HK-2 (cell line): Measurements from ENCODE around the gene ZNF512B.
A peak's percentile ranks its signal among the peaks of the same experiment; 100 is the strongest.
"Not testable (repeated sequence)": the region's sequence is repeated elsewhere in the genome, so short reads cannot be mapped to it uniquely, and the experiment has no call there.

ENCODE experiments used
- DNase-seq: peaks from one replicate; pipeline ENCODE4 v3.0.0-alpha.2; 2018; ENCODE audit not compliant: unreplicated experiment

ZNF512B gene

DNA sequence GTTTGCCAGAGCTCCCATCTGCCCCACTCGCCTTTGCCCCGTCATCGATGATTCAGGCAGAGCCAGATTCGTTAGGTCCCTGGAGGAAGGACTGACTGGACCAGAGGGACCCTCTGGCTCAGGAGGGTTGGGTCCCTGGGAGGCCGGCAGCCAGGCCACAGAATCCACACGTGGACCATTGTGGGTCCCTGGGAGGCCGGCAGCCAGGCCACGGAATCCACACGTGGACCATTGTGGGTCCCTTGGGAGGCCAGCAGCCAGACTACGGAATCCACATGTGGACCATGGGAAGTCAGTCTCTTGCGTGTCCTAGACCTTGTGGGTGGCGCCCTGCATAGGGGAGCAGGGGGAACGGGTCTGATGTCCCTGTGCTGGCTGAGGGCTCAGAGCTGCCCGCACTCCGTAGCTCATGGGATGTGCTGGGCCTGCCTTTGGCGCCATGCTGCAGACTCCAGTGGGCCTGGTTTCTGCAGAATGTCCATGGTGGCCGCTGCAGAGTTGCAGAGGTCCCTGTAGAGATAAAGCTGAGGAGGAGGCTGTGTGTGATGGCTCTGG lies 37.0 kb downstream of the ZNF512B start:
- DNase-seq, result no peak

DNA sequence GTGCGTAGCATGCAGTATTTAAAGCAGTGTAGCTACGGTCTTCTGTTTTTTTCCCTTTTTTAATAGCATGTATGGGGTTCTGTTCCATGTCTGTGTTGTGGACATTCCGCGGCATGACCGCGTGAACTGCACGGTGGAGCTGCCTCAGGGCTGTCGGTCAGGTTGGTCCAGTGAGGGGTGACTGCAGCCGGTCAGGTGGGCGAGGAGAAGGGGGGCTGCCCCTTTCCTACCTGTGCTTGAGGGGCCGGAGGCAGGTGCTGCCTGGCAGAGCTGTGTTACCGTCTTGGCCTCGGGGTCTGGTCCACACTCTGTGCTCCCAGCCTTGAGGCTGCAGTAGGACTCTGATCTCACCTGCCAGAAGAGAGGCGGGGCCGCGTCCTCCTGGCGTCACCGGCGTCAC lies 38.0 kb downstream of the ZNF512B start:
- DNase-seq, result no peak

DNA sequence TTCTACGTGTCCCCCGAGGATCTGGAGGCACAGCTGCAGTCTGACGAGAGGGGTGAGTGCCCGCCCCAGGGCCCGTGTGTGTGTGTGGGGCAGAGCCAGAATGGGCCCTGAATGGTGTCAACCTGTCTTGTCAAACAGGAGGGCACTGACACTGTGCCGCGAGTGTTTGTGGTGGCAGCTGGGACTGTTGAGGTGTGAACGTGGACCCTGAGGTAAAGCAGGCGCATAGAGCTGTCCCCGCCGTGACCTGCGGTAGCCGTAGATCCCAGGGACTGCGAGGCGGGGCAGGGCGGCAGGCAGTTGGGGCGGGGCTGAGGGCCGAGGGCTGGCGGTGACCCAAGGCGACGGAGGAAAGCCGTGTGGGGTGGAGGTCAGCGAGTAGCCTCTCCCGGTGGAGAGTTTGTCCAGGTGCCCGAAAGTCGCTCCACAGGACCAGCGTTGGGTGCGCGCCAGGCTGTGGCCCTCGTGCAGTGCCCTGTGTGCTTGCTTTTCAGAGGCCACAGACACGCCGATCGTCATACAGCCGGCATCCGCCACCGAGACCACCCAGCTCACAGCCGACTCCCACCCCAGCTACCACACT lies 38.7 kb downstream of the ZNF512B start:
- DNase-seq, result no peak

DNA sequence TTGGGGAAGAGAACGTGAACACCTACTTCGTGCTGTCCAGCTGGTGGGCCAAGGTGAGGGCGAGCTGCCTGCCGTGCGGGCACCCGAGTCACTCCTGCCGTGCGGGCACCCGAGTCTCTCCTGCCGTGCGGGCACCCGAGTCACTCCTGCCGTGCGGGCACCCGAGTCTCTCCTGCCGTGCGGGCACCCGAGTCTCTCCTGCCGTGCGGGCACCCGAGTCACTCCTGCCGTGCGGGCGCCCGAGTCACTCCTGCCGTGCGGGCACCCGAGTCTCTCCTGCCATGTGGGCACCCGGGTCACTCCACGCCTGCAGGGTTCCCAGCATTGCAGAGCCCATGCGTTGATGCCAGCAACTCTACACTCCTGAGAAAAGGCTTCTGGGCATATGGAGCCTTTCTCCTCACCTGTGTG lies 40.3 kb downstream of the ZNF512B start:
- DNase-seq, result not testable (repeated sequence)

DNA sequence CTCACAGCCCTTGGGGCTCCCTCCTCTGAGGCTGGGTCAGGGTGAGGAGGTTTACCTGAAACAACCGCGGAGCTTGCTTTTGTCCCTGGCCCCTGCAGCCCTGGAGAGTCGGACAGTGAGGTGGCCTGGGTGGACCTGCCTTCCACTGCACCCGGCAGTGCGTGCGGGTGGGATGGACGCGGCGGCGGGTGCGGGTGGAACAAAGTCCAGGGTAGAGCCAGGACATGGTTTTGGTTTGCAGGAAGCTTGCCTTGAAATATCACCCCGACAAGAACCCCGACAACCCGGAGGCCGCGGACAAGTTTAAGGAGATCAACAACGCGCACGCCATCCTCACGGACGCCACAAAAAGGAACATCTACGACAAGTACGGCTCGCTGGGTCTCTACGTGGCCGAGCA lies 40.7 kb downstream of the ZNF512B start:
- DNase-seq, result no peak

DNA sequence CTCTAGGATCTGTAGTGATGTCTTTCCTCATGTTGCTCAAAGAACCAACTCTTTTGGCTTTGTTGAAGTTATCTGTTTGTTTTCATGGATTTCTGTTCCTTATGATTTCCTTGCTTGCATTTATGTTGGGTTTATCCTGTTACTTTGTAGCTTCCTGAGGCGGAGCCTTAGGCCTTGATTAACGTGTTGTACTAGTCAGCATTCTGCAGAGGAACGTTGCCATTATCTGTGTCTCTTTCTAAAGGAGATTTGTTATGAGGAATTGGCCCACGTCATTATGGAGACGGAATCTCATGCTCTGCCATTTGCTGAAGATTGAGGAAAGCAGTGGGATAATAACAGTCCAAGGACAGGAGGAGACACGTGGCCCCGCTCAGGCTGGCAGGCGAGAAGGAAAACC lies 43.4 kb downstream of the ZNF512B start:
- DNase-seq, result no peak

DNA sequence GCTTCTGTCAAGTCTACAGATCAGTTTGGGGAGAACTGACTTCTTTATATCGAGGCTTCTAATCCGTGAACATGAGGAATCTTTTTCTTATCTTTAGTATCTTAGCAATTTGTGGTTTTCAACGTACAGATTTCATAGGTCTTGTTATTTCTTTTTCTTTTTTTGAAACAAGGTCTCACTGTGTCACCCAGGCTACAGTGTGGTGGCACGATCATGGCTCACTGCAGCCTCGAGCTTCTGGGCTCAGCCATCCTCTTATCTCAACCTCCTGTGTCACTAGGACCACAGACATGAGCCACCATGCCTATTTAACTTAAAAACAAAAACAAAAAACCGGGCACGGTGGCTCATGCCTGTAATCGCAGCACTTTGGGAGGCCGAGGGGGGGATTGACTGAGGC lies 45.5 kb downstream of the ZNF512B start:
- DNase-seq, result no peak

DNA sequence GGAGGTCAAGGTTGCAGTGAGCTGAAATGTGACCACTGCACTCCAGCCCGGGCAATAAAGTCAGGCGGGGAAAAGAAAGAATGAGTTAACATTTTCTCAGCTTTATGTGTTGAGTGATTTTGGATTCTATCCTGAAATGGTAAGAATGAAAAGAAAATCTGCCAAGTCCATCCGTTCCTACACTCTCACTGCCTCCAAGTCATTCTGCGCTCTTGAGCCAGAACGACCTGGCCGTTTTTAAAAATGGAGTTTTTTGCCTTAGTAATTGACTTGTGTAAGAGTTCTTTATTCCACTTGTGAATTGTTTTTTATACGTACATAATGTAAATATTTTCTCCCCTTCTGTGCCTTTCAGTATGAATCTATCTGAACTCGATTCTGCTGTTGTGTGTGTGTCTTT lies 46.1 kb downstream of the ZNF512B start:
- no peak for DNase-seq

DNA sequence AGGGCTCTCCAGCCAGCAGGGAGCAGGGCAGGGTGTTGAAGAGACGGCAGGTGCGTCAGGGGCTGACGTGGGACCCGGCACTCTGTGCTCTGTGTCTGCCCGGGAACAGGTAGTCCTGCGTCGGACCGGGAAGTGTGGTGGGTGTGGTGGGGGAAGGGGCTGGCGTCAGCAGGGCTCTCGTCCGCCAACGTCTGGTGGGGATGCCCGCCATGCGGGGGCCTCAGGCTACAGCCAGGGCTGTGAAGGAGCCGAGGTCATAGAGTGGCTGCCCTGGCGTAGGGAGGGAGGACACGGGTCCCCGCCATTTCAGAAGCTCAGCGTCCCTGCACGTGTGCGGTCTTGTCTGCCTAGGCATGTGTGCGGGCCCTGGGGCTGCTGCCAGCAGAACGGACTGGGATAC lies 49.5 kb downstream of the ZNF512B start:
- DNase-seq, result no peak

DNA sequence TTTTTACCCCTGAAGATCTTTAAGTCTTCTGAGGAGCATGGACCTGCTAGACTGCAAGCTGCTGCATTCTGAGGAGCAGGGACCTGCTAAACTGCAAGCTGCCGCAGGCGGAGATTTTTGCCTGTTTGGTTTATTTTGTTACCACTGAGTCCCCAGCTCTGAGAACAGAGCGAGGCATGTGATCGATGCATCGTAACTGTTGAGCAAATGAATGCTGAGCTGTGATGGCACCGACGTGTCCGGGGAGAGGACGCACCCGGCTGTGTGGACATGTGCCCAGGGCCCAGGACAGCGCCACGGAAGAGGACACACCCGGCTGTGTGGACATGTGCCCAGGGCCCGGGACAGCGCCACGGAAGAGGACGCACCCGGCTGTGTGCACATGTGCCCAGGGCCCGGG lies 50.6 kb downstream of the ZNF512B start:
- DNase-seq, result no peak

DNA sequence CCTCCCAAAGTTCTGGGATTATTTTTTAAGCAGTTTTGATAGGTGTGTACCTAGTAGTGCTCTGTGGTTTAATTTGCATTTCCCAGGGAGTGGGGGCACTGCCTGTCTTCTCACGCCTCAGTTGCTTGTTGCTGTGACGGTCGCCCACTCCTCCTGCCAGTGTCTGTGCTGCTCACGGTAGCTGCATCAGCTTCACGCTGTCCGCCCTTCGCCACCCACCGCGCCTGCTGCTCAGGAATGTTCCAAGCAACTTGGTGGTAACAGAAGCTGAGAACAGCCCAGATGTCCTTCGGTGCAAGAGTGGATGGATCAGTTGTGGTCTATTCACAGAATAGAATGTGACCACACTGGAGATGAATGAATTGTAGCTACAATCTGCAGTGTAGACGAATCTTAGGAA lies 51.9 kb downstream of the ZNF512B start:
- no peak for DNase-seq

DNA sequence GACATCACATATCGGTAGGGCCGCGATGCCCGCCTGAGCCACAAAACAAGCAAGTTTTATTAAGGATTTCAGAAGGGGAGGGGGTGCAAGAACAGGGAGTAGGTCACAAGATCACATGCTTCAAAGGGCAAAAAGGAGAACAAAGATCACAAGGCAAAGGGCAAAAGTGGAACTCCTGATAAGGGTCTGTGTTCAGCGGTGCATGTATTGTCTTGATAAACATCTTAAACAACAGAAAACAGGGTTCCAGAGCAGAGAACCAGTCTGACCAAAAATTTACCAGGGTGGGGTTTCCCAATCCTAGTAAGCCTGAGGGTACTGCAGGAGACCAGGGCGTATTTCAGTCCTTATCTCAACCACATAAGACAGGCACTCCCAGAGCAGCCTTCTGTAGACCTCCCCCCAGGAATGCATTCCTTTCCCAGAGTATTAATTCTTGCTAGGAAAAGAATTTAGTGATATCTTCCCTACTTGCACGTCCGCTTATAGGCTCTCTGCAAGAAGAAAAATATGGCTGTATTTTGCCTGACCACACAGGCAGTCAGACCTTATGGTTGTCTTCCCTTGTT lies 53.3 kb downstream of the ZNF512B start:
- not testable (repeated sequence) for DNase-seq

DNA sequence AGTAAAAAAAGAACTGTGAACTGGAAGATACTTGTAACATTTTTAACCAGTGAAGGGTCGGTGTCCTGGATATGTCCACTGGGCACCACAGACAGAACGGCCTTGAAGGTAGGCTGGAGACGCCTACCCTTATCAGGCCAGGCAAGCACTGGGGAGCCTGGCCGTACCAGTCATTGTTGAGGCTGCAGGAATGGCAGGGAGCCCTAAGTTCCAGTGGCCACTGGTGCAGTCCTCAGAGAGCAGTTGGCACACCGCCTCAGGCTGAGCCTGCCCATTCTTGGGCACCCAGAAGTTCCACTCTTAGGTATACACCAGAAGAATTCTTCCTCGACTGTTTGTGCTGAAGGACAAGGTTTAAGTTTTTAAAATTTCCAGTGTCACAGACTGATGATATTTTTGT lies 54.3 kb downstream of the ZNF512B start:
- DNase-seq, result no peak

DNA sequence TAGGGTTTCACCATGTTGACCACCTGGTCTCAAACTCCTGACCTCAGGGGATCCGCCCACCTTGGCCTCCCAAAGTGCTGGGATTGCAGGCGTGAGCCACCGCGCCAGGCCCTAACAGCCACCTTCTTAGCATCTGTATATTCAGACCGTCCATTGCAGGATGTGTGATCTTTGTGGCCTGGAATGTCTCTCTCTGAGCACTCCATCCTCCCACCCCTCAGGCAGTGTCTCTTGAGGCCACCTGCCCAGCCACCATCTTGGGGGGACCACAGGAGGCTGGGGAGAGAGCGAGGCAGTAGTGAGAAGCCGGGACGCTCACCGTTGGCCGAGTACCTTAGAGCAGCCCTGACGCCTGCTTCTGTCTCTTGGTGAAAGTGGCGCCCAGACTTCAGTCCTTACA lies 56.0 kb downstream of the ZNF512B start:
- no peak for DNase-seq

DNA sequence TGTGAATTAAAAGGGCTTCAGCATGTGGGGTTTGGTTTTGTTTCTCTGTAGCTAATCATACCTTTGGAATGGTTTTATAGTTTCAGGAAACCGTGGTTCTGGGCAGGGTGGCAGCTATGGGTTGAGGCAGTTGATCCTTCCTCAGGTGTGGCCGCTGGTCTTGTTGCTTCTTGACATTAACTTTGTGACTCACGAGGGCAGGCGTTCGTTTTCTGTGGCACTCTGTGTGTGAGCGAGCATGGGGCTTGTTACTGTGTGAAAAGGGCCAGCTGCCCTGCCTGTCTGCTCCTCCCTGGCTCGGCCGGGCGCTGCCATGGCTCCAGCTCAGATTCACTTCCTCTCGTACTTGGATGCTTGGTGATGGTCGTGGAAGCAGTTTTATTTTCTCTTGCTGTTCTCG lies 58.6 kb downstream of the ZNF512B start:
- peak; percentile 58 for DNase-seq

DNA sequence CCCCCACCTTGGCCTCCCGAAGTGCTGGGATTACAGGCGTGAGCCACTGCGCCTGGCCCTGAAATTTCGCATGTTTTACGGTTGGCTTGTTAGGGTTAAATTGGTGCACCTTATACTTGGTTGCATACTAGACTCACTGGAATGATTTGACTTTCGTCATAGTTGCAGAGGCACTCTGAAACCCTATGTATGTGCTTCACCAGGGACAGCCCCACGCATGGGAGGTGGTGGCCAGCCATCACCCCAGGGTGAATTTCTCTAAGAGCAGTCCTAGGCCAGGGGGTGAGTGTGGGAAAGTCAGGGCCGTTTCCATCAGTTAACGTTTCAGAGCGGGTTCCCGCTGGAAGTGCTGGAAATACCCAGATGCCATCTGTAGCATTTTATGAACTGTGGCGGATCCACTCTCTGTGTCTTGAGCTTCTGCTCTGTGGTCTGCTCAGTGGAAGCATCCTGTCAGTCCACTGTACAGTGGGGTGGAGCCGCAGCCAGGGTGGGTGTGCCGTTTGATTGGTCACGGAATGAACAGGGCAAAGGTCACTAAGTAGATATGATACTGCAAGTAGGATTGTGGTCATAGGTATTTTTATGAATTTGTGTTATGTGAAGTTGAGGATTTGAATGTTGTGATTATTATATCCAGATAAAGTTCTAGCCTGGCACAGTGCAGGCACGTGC lies 61.6 kb downstream of the ZNF512B start:
- no peak for DNase-seq
